DND-41 (cell line): ENCODE data around the gene GIPC2.

ENCODE experiments used
- CTCF ChIP-seq: IDR thresholded peaks from 2 replicates; pipeline ENCODE4 v1.5.1; 2012; ENCODE audit warnings: borderline replicate concordance, low read length, moderate library complexity, mild to moderate bottlenecking; ENCODE audit not compliant: poor library complexity, severe bottlenecking; ENCODE audit errors: extremely low read depth
- EZH2 ChIP-seq: IDR thresholded peaks from 3 replicates; pipeline ENCODE4 v1.6.1; 2012; ENCODE audit warnings: borderline replicate concordance, low read depth, mild to moderate bottlenecking, moderate library complexity, low read length, inconsistent platforms; ENCODE audit not compliant: severe bottlenecking

DNA sequence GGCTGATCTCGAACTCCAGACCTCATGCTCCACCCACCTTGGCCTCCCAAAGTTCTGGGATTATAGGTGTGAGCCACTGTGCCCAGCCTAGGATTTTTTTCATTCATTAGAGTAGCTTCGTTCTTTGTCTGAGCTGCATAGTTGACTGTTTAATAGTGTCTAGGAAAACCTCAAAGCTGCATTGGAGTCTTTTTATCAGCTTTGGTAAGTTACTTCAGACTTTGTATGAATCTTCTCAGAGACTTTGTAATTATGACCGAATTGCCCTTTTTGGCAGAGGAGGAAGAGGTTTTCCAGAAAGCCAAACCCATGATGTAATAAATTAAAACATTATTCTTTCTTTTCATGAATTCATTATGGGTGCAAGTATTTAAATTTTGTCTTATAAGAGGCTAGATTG, 35.9 kb upstream of the GIPC2 start:
- no peak for TF ChIP-seq CTCF
- no peak for TF ChIP-seq EZH2
